ENCODE measurements around the gene TMED8. TPM values are rescaled to one million over a fixed set of nuclear protein-coding genes. Genes with fewer than 3 reads are reported as not detected.

TMED8 gene
- total and polyA plus RNA-seq, 2 donors from 2014 or later, result 6.7 to 17.1 TPM

DNA sequence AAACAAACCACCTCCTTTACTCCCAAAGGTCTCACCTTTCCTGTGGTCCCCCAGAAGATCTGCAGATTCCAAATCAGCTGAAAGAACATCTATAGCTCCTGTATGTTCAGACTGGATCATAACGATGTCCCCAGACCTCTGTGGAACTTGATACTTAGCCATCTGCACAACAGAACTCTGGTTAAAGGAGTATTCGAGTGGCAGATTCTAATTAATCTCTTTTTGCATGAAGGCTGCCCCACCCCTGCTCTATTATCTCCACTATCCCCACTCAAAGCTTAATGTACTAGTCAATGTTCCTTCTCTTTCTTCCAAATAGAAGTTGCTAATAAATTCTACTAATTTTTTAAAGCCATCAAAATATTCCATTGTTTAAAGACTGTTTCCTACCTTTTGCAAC, 33.2 kb downstream of the TMED8 start:
- Histone ChIP-seq H3K36me3 (ENCODE audit: control insufficient read depth in 2 of 3, insufficient read depth in 3 of 3, low read length in 3 of 3) (peaks cover 5 to 12% (median 11%) of the 10 kb centered on the region in 3 donors), H3K27me3 (ENCODE audit: control insufficient read depth, insufficient read depth, low read length) (no peaks in the 10 kb centered on the region), H3K9ac (ENCODE audit: low read length in 3 of 3) (no peak overlapping the region), H3K9me3 (ENCODE audit: control insufficient read depth in 2 of 3, insufficient read depth in 1 of 3, low read length in 3 of 3) (no peaks in the 10 kb centered on the region), H3K4me1 (ENCODE audit: control insufficient read depth in 2 of 3, insufficient read depth in 2 of 3, low read depth in 1 of 3, low read length in 3 of 3) (no peaks in the 10 kb centered on the region), H3K4me3 (ENCODE audit: low read length in 3 of 3) (no peak overlapping the region), H3K27ac (ENCODE audit: low read depth in 2 of 2, low read length in 2 of 2) (no peak overlapping the region)
- intact Hi-C loops (cut with DNase I), result no loop called here
- FAIRE-seq, result no peak
- TF ChIP-seq, protein P1, sequence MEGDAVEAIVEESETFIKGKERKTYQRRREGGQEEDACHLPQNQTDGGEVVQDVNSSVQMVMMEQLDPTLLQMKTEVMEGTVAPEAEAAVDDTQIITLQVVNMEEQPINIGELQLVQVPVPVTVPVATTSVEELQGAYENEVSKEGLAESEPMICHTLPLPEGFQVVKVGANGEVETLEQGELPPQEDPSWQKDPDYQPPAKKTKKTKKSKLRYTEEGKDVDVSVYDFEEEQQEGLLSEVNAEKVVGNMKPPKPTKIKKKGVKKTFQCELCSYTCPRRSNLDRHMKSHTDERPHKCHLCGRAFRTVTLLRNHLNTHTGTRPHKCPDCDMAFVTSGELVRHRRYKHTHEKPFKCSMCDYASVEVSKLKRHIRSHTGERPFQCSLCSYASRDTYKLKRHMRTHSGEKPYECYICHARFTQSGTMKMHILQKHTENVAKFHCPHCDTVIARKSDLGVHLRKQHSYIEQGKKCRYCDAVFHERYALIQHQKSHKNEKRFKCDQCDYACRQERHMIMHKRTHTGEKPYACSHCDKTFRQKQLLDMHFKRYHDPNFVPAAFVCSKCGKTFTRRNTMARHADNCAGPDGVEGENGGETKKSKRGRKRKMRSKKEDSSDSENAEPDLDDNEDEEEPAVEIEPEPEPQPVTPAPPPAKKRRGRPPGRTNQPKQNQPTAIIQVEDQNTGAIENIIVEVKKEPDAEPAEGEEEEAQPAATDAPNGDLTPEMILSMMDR (IDR thresholded peaks at IDR 0.05; ENCODE audit: borderline replicate concordance, extremely low read depth, insufficient read depth), result no peak
- no peak for DNase-seq

DNA sequence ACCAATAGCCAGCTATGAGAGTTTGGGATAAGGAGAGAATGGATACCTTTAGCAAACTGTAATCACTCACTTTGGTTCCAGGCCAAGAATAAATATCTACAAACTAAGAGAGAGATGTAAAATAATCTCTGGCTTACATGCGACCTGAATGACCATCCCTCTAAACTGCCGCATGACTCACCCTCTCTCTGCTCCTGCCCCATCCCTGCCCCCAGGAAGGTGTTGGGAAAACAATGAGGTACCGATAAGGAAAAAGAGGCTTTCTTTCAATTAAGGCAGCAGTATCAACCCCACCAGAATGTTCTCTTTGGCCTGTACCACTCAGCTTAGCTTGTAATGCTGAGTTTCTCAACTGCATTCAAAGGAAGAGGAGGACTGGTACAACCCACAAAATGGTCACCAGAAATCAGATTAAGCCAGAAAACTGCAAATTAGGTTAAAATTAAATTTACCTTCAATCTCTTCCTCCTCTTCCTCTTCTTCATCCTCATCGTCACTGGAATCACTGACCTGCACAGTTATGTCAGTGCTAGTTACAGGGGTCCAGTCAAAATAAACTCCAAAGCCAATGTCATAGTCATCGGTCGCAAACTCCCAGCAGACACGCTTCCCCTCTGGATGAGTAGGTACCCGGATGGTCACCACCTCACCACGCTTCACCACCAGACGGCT, 34.0 kb downstream of the TMED8 start:
- Histone ChIP-seq H3K4me3 (ENCODE audit: low read length in 3 of 3) (no peak overlapping the region), H3K27me3 (ENCODE audit: control insufficient read depth, insufficient read depth, low read length) (no peaks in the 10 kb centered on the region), H3K27ac (ENCODE audit: low read depth in 2 of 2, low read length in 2 of 2) (no peak overlapping the region), H3K9me3 (ENCODE audit: control insufficient read depth in 2 of 3, insufficient read depth in 1 of 3, low read length in 3 of 3) (no peaks in the 10 kb centered on the region), H3K36me3 (ENCODE audit: control insufficient read depth in 2 of 3, insufficient read depth in 3 of 3, low read length in 3 of 3) (peaks cover 5 to 12% (median 11%) of the 10 kb centered on the region in 3 donors), H3K4me1 (ENCODE audit: control insufficient read depth in 2 of 3, insufficient read depth in 2 of 3, low read depth in 1 of 3, low read length in 3 of 3) (no peaks in the 10 kb centered on the region), H3K9ac (ENCODE audit: low read length in 3 of 3) (no peak overlapping the region)
- FAIRE-seq, result no peak
- TF ChIP-seq, protein P1 (IDR thresholded peaks at IDR 0.05; ENCODE audit: borderline replicate concordance, extremely low read depth, insufficient read depth), result no peak
- no peak for DNase-seq
- intact Hi-C loops (cut with DNase I), result no loop called here

DNA sequence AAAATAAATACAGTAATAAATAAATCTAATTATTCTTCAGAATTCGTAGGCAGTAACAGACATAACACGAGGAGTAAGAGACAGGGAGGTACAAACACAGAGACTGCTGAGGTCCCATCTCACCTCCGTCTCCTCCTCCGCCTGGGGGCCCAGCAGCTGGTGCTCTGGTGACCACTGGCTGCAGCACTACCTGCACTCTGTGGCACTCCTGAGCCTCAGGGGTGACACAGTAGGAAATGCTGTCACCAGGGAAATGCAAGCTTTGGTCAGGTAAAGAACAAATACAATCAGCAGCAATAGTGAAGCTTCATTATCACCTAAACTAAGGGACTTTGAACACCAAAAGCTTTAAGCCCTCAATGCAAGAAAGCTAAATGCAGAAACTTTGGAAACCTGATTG, 36.5 kb downstream of the TMED8 start:
- no peak overlapping the region for H3K27ac ChIP-seq (ENCODE audit: low read depth in 2 of 2, low read length in 2 of 2)
- no peaks in the 10 kb centered on the region for H3K9me3 ChIP-seq (ENCODE audit: control insufficient read depth in 2 of 3, insufficient read depth in 1 of 3, low read length in 3 of 3)
- DNase-seq, result no peak
- no peak overlapping the region for H3K4me3 ChIP-seq (ENCODE audit: low read length in 3 of 3)
- TF ChIP-seq, protein P1 (IDR thresholded peaks at IDR 0.05; ENCODE audit: borderline replicate concordance, extremely low read depth, insufficient read depth), result no peak
- no peaks in the 10 kb centered on the region for H3K27me3 ChIP-seq (ENCODE audit: control insufficient read depth, insufficient read depth, low read length)
- intact Hi-C loops (cut with DNase I), result no loop called here
- H3K9ac ChIP-seq (ENCODE audit: low read length in 3 of 3), result no peak overlapping the region
- H3K36me3 ChIP-seq (ENCODE audit: control insufficient read depth in 2 of 3, insufficient read depth in 3 of 3, low read length in 3 of 3), result peaks cover 5 to 12% (median 11%) of the 10 kb centered on the region in 3 donors
- H3K4me1 ChIP-seq (ENCODE audit: control insufficient read depth in 2 of 3, insufficient read depth in 2 of 3, low read depth in 1 of 3, low read length in 3 of 3), result no peaks in the 10 kb centered on the region
- FAIRE-seq, result no peak

DNA sequence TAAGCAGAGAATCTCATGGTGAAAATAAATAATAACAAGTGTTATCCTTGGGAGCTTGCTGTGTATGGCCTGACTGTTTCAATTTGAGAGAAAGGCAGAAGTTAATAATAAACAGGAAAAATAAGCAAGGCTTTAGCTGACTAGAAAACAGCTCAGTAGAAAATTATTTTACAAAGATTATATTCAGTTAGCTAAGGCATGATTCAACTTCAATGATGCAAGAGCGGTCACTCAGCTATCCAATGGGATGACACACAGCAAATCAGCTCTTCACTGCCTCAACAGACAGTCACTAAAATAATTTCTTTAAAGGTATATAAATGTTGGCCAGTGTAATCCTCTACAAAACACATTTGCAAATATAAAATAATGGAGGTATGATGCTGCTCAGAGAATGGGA, 37.5 kb downstream of the TMED8 start:
- Histone ChIP-seq H3K9ac (ENCODE audit: low read length in 3 of 3) (no peak overlapping the region), H3K4me3 (ENCODE audit: low read length in 3 of 3) (no peak overlapping the region), H3K36me3 (ENCODE audit: control insufficient read depth in 2 of 3, insufficient read depth in 3 of 3, low read length in 3 of 3) (peaks cover 5 to 12% (median 11%) of the 10 kb centered on the region in 3 donors), H3K27me3 (ENCODE audit: control insufficient read depth, insufficient read depth, low read length) (no peaks in the 10 kb centered on the region), H3K9me3 (ENCODE audit: control insufficient read depth in 2 of 3, insufficient read depth in 1 of 3, low read length in 3 of 3) (no peaks in the 10 kb centered on the region), H3K4me1 (ENCODE audit: control insufficient read depth in 2 of 3, insufficient read depth in 2 of 3, low read depth in 1 of 3, low read length in 3 of 3) (no peaks in the 10 kb centered on the region), H3K27ac (ENCODE audit: low read depth in 2 of 2, low read length in 2 of 2) (no peak overlapping the region)
- FAIRE-seq (no peak), DNase-seq (no peak)
- intact Hi-C loops (cut with DNase I), result no loop called here
- TF ChIP-seq, protein P1 (IDR thresholded peaks at IDR 0.05; ENCODE audit: borderline replicate concordance, extremely low read depth, insufficient read depth), result no peak
